ENCODE results near the gene CCDC179. TPM values are rescaled to one million over a fixed set of nuclear protein-coding genes. Genes with fewer than 3 reads are reported as not detected.
A peak's percentile ranks its signal among the peaks of the same experiment; 100 is the strongest.

Gene CCDC179
- total RNA-seq, 1 donor from 2014 or later, result not detected

GRCh38 chr11:22846726-22847125 is 13.5 kb downstream of the CCDC179 start:
- peaks cover 2% of the 10 kb centered on the region for H3K4me1 Mint-ChIP-seq

DNA sequence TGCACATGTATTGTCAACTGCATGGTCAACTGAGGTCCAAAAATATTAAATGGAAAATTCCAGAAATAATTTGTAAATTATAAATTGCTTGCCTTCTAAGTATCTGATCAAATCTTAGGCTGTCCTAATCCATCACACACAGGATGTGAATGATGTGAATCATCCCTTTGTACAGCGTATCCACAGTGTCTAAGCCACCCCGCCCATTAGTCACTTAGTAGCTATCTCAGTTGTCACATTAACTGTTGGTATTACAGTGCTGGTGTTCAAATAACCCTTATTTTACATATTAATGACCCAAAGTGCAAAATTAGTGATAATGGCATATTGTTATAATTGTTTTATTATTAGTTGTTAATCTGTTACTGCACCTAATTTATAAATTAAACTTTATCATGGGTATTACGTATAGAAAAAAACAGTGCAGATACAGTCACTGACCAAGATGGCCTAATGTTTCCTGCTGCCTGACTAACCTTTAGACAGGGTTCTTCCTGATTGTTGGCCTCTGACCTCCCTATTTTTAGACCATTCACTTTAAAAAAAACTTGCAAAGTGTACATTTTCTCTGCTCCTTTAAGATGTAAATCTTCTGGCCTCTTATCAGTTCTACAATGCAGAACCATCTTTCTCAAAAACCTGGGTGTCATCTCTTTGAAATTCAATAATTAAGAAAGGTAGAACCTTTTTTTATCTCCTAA is 27.8 kb downstream of the CCDC179 start:
- intact Hi-C loops (cut with micrococcal nuclease), result no loop called here
- Mint-ChIP-seq H3K9me3 (no peaks in the 10 kb centered on the region), H3K4me1 (peaks cover 10% of the 10 kb centered on the region), H3K36me3 (ENCODE audit: low read depth) (no peaks in the 10 kb centered on the region), H3K27me3 (no peaks in the 10 kb centered on the region), H3K27ac (no peak overlapping the region), H3K4me3 (no peak overlapping the region)
- DNase-seq, result no peak

More at GRCh38 chr11:22846726-22847125, 13.5 kb downstream of the CCDC179 start:
- Mint-ChIP-seq H3K27ac (no peak overlapping the region), H3K4me3 (no peak overlapping the region), H3K27me3 (no peaks in the 10 kb centered on the region), H3K36me3 (ENCODE audit: low read depth) (no peaks in the 10 kb centered on the region), H3K9me3 (no peaks in the 10 kb centered on the region)
- intact Hi-C loops (cut with micrococcal nuclease), result no loop called here
- no peak for DNase-seq

DNA sequence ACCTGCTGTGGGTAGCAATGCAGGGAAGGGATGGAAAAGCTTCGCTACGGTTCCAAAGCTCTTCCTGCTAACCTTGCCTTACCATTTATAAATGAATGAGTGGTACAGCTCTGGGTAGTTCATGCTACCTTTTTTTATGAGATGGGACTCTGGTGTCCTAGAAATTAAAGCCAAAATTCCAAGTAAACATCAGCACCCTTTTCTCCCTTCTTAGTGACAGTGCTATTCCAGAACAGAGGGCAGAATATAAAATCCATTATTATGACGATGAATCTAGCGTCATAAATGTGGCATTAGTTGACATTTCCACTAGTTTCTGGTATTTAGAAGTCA is 30.2 kb downstream of the CCDC179 start:
- Mint-ChIP-seq H3K27ac (peak overlapping the region; percentile 83), H3K4me1 (peaks cover 10% of the 10 kb centered on the region), H3K9me3 (no peaks in the 10 kb centered on the region), H3K36me3 (ENCODE audit: low read depth) (peaks cover 5% of the 10 kb centered on the region), H3K27me3 (no peaks in the 10 kb centered on the region), H3K4me3 (peak overlapping the region; percentile 95)
- intact Hi-C loops (cut with micrococcal nuclease), result no loop called here
- DNase-seq, result no peak

DNA sequence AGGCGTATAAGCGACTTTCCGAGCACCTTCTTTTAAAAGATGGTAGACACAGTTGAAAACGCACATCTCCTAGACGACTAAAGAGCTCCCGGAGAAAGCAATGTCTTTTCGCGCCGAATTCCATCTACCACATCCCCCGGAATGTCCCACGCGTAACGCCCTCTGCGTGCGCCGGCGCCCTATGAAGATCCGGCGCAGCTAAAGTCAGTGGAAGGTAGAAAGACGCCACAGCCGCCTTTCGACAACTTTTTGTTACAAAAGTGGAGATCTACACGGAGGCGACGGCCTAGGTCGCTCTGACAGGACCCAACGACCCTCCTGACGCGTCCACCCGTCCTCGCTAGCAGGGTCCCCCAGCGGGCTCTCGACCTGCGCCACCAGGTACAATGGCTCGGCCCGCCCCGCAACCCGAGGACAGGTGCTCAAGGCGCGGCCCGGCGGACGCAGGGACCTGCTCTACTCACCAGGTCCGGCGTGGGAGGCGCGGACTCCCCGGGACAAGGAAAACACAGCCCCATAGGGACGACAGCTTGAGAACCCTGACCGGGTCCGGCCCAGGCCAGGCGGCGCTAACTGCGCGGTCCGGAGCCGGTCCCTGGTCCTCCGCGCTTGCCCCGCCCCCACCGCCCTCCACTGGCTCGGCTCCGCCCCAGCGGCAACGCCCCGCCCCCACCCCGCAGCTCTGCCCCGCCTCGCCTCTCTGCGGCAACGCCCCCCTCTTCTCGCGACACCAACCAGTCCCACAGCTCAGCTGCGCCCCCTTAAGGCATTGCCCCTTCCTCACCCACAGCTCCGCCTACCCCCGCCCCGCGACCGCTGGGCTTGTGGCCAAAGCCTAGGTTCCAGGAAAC is 30.8 kb downstream of the CCDC179 start, which contains the start of gene SVIP:
Gene SVIP (minus strand): TSS at position 571 of the 851 bp plus-strand sequence. CDS start 53 bp downstream, at position 518.
- H3K36me3 Mint-ChIP-seq (ENCODE audit: low read depth), result peaks cover 8% of the 10 kb centered on the region
- no peaks in the 10 kb centered on the region for H3K27me3 Mint-ChIP-seq
- peak within 1 kb of the TSS; percentile 95 for H3K4me3 Mint-ChIP-seq
- peak within 1 kb of the TSS; percentile 92 for H3K27ac Mint-ChIP-seq
- intact Hi-C loops (cut with micrococcal nuclease), result loop anchor here (1.0 kb wide), 1 partner anchor 204 kb away; the partner anchor contains the start of gene FANCF
- DNase-seq, result peak; percentile 98
- no peaks in the 10 kb centered on the region for H3K9me3 Mint-ChIP-seq
- peaks cover 10% of the 10 kb centered on the region for H3K4me1 Mint-ChIP-seq

- no peak for DNase-seq
- peaks cover 13% of the 10 kb centered on the region for H3K36me3 Mint-ChIP-seq (ENCODE audit: low read depth)
- intact Hi-C loops (cut with micrococcal nuclease), result no loop called here
- H3K27me3 Mint-ChIP-seq, result no peaks in the 10 kb centered on the region
- no peaks in the 10 kb centered on the region for H3K9me3 Mint-ChIP-seq
- H3K4me3 Mint-ChIP-seq, result peak overlapping the region; percentile 95
- H3K27ac Mint-ChIP-seq, result peak overlapping the region; percentile 56
- peaks cover 10% of the 10 kb centered on the region for H3K4me1 Mint-ChIP-seq
These were observed 31.9 kb downstream of the CCDC179 start for GRCh38 chr11:22828373-22828772.

GRCh38 chr11:22822203-22822602 is 38.1 kb downstream of the CCDC179 start:
- Mint-ChIP-seq H3K27ac (no peak overlapping the region), H3K9me3 (peaks cover 5% of the 10 kb centered on the region), H3K36me3 (ENCODE audit: low read depth) (peaks cover 30% of the 10 kb centered on the region), H3K4me3 (no peak overlapping the region), H3K4me1 (no peaks in the 10 kb centered on the region), H3K27me3 (no peaks in the 10 kb centered on the region)
- no peak for DNase-seq
- intact Hi-C loops (cut with micrococcal nuclease), result no loop called here

DNA sequence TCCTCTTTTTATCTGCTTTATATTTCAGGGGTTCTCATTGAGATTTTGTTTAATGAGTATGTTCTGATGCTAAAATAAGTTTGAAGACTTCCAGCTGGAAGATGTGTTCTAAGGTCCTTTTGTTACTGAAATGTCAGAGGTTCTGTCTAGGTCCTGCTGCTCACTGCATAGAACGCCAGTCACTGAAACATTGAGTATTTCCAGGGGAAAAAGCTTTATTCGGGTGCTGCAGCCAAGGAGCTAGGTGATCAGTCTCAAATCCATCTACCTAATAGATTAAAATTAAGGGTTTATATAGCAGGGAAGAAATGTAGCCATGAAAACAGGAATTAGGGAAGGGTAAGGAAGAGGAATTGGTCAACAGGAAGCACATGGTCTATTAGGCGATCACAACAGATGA is 50.4 kb downstream of the CCDC179 start:
- DNase-seq, result no peak
- Mint-ChIP-seq H3K27ac (no peak overlapping the region), H3K27me3 (no peaks in the 10 kb centered on the region), H3K36me3 (ENCODE audit: low read depth) (no peaks in the 10 kb centered on the region), H3K4me1 (no peaks in the 10 kb centered on the region), H3K9me3 (no peaks in the 10 kb centered on the region), H3K4me3 (no peak overlapping the region)
- intact Hi-C loops (cut with micrococcal nuclease), result no loop called here

- no peaks in the 10 kb centered on the region for H3K27me3 Mint-ChIP-seq
- DNase-seq, result no peak
- no peak overlapping the region for H3K27ac Mint-ChIP-seq
- H3K4me3 Mint-ChIP-seq, result no peak overlapping the region
- no peaks in the 10 kb centered on the region for H3K9me3 Mint-ChIP-seq
- intact Hi-C loops (cut with micrococcal nuclease), result no loop called here
- H3K36me3 Mint-ChIP-seq (ENCODE audit: low read depth), result no peaks in the 10 kb centered on the region
- no peaks in the 10 kb centered on the region for H3K4me1 Mint-ChIP-seq
These were observed 51.6 kb downstream of the CCDC179 start for GRCh38 chr11:22808571-22809197.

DNA sequence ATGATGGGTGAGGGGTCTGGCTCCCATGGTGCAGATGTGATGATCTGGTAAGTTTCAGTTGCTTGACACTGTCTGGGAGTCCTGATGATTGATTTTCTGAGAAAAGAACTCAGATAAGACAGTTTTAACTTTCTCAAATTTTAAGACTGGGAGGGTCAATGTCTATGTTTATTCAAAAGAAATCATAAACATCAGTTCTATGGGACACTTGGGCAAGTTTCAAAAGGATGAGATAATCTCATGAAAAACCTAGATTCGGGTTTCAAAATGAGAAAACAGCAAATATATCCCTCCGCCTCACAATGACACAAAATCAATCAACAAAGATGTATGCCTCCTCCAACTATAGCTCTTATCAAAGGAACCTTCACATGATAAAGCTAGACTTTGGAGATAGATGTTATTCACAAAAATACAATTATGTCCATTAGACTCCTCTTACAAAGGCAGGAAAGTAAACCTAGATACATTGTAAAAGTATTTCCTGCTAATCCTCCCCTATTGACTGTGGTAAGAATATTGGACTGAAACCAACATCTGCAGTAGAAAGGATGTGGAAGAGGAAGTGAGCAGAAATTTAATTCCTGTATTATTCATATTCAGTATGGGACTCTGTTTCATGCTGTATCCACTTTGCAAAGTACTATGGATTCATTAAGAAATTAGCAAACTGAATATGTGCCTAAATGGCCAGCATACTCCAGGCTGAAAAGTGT is 52.3 kb downstream of the CCDC179 start:
- intact Hi-C loops (cut with micrococcal nuclease), result no loop called here
- Mint-ChIP-seq H3K36me3 (ENCODE audit: low read depth) (no peaks in the 10 kb centered on the region), H3K27ac (no peak overlapping the region), H3K27me3 (no peaks in the 10 kb centered on the region), H3K4me1 (no peaks in the 10 kb centered on the region), H3K4me3 (no peak overlapping the region), H3K9me3 (no peaks in the 10 kb centered on the region)
- DNase-seq, result no peak

GRCh38 chr11:22807391-22807790 is 52.9 kb downstream of the CCDC179 start:
- H3K27me3 Mint-ChIP-seq, result no peaks in the 10 kb centered on the region
- no peaks in the 10 kb centered on the region for H3K9me3 Mint-ChIP-seq
- H3K36me3 Mint-ChIP-seq (ENCODE audit: low read depth), result no peaks in the 10 kb centered on the region
- intact Hi-C loops (cut with micrococcal nuclease), result no loop called here
- H3K4me3 Mint-ChIP-seq, result no peak overlapping the region
- no peaks in the 10 kb centered on the region for H3K4me1 Mint-ChIP-seq
- no peak for DNase-seq
- no peak overlapping the region for H3K27ac Mint-ChIP-seq

DNA sequence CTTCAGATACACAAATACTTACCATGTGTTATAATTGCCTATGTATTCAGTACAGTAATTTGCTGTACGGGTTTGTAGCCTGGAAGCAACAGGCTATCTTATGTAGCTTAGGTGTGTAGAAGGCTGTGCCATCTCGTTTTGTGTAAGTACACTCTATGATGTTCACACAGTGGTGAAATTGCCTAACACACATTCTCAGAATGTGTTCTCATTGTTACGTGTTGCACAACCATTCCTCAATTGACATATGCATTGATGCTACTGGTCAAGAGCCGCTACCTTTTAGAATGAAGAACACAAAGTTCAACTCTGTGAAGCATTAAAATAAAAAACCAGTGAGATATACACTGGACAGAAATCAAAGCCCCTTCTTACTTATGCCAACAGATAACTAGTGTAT is 57.4 kb downstream of the CCDC179 start:
- Mint-ChIP-seq H3K27ac (no peak overlapping the region), H3K9me3 (no peaks in the 10 kb centered on the region), H3K4me3 (no peak overlapping the region), H3K27me3 (peaks cover 6% of the 10 kb centered on the region), H3K36me3 (ENCODE audit: low read depth) (no peaks in the 10 kb centered on the region), H3K4me1 (no peaks in the 10 kb centered on the region)
- intact Hi-C loops (cut with micrococcal nuclease), result no loop called here
- no peak for DNase-seq

- peaks cover 6% of the 10 kb centered on the region for H3K27me3 Mint-ChIP-seq
- no peak overlapping the region for H3K27ac Mint-ChIP-seq
- no peaks in the 10 kb centered on the region for H3K9me3 Mint-ChIP-seq
- no peaks in the 10 kb centered on the region for H3K4me1 Mint-ChIP-seq
- no peaks in the 10 kb centered on the region for H3K36me3 Mint-ChIP-seq (ENCODE audit: low read depth)
- no peak for DNase-seq
- no peak overlapping the region for H3K4me3 Mint-ChIP-seq
- intact Hi-C loops (cut with micrococcal nuclease), result no loop called here
These were observed 59.8 kb downstream of the CCDC179 start for GRCh38 chr11:22800482-22800881.

DNA sequence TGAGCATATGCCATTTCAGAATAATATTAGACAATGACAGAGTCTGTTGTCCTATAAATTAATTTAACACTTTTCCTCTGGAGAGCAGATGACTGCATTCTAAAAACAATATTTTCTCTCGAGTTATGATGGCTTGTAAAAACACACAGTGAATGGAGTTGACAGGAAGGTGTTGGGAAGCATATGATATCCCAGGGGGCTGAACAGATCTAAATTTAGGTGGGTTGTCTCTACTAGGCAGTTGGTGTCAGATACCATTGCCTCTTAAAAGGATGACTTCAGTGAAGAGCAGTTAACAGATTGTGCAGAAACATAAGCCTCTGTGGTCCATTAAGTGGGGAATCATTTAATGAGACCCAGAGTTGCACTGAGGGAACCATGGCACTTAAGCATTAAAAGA is 61.4 kb downstream of the CCDC179 start:
- Mint-ChIP-seq H3K27ac (no peak overlapping the region), H3K36me3 (ENCODE audit: low read depth) (no peaks in the 10 kb centered on the region), H3K4me1 (no peaks in the 10 kb centered on the region), H3K4me3 (no peak overlapping the region), H3K9me3 (no peaks in the 10 kb centered on the region), H3K27me3 (peaks cover 6% of the 10 kb centered on the region)
- no peak for DNase-seq
- intact Hi-C loops (cut with micrococcal nuclease), result no loop called here
